ENCODE measurements around the gene RHPN2.

DNA sequence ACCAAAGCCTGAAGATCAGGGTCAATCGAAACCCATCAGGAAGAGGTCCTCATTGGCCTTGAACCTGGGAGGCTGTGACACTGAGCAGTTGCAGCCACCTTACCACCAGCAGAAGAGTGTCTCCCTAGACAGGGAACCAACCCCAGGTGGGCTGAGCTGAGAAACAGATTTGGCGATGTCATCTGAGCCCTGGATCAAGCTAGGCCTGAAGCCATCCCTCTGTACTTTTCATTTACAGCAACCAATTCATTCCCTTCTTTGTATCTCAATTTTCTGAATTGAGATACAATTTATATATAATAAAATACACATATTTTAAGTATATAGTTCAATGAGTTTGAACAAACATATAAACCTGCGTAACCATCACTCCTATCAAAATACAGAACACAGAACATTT is 14.6 kb downstream of the RHPN2 start:
- TF ChIP-seq POLR2A (IDR thresholded peaks at IDR 0.05) = no peak
- TF ChIP-seq, protein P1, sequence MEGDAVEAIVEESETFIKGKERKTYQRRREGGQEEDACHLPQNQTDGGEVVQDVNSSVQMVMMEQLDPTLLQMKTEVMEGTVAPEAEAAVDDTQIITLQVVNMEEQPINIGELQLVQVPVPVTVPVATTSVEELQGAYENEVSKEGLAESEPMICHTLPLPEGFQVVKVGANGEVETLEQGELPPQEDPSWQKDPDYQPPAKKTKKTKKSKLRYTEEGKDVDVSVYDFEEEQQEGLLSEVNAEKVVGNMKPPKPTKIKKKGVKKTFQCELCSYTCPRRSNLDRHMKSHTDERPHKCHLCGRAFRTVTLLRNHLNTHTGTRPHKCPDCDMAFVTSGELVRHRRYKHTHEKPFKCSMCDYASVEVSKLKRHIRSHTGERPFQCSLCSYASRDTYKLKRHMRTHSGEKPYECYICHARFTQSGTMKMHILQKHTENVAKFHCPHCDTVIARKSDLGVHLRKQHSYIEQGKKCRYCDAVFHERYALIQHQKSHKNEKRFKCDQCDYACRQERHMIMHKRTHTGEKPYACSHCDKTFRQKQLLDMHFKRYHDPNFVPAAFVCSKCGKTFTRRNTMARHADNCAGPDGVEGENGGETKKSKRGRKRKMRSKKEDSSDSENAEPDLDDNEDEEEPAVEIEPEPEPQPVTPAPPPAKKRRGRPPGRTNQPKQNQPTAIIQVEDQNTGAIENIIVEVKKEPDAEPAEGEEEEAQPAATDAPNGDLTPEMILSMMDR (IDR thresholded peaks at IDR 0.05) = no peak

Data from uterus (tissue), 2 donors.